GM12874 (cell line): ENCODE measurements around the gene ACOT11.

Experiments used
- CTCF ChIP-seq: IDR thresholded peaks from 2 replicates; pipeline ENCODE4 v1.5.1; 2011; ENCODE audit warnings: low read depth, mild to moderate bottlenecking, control low read depth, low read length, moderate library complexity; ENCODE audit not compliant: insufficient read depth

ACOT11 gene

GRCh38 chr1:54624466-54625464 is 76.7 kb downstream of the ACOT11 start:
- TF ChIP-seq CTCF: no peak

GRCh38 chr1:54627196-54627595 is 79.2 kb downstream of the ACOT11 start:
- no peak for TF ChIP-seq CTCF

GRCh38 chr1:54640361-54640760 is 92.3 kb downstream of the ACOT11 start:
- no peak for TF ChIP-seq CTCF

GRCh38 chr1:54640863-54641836 is 93.1 kb downstream of the ACOT11 start, which contains the start of gene MROH7:
MROH7 (plus strand) TSS chr1:54641786; CDS start chr1:54652927, 11,141 bp downstream.
- no peak for TF ChIP-seq CTCF

GRCh38 chr1:54643736-54644135 is 95.7 kb downstream of the ACOT11 start:
- no peak for TF ChIP-seq CTCF

- TF ChIP-seq CTCF: no peak
Measured at GRCh38 chr1:54645806-54646676, 98.0 kb downstream of the ACOT11 start.
